NCI-H510A treated with DMSO at 0.1 percent for 48 hours (cell line): Measurements from ENCODE around the gene ORMDL3.
A peak's percentile ranks its signal among the peaks of the same experiment; 100 is the strongest.

Source experiments
- DNase-seq: peaks from one replicate; lab custom pipeline; 2025; lab: John Stamatoyannopoulos, UW

The ORMDL3 gene, protein sequence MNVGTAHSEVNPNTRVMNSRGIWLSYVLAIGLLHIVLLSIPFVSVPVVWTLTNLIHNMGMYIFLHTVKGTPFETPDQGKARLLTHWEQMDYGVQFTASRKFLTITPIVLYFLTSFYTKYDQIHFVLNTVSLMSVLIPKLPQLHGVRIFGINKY

GRCh38 chr17:39927101-39927928 is at the start of gene ORMDL3, which contains the start of gene LRRC3C:
Gene ORMDL3, minus strand, starts transcription at chr17:39927601. Its CDS starts 3,398 bp downstream, at chr17:39924203.
Gene LRRC3C, plus strand, starts transcription at chr17:39927732. Its CDS starts 13,792 bp downstream, at chr17:39941524.
- peak; percentile 89 for DNase-seq

GRCh38 chr17:39975801-39976200 is 48.4 kb upstream of the ORMDL3 start:
- DNase-seq, result no peak

DNA sequence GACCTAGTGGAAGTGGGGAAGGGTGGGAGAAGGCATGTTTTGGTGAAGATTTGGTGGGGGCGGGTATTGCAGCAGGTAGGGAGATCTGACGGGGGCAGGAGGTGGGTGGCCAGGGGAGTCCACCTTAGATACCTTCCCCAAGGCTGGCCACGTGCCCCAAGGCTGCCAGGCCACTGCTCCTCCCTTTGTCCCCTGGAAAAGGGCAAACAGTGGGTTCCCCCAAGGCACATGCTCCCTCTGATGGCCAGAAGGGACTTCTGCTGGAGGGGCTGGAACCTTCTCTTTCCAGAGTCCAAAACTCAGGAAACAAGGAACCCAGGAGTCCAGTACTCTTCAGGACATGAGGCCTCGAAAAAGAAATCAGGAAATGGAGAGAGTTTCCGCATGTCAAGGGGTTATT is 47.0 kb upstream of the ORMDL3 start:
- DNase-seq, result no peak

GRCh38 chr17:39973496-39973895 is 46.1 kb upstream of the ORMDL3 start:
- no peak for DNase-seq

DNA sequence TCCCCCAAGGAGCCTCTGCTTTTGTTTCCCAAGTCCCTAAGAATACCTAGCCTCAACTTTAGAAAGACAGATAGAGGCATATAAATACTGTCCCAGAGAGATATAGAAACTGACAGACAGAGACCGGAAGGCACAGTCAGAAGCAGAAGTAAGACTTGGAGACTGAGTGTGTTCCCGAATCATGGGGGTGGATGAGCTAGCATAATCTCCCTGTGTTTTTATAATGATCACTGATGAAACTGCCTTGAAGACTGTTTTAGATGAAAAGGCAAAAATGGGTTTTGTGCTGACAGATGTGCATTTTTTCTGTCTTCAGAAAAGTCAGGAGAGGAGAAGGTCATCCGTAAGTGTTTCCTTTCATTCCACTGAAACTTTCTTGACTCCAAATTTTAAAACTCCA is 44.9 kb upstream of the ORMDL3 start:
- DNase-seq, result no peak

GRCh38 chr17:39971076-39971603 is 43.7 kb upstream of the ORMDL3 start:
- DNase-seq, result no peak

DNA sequence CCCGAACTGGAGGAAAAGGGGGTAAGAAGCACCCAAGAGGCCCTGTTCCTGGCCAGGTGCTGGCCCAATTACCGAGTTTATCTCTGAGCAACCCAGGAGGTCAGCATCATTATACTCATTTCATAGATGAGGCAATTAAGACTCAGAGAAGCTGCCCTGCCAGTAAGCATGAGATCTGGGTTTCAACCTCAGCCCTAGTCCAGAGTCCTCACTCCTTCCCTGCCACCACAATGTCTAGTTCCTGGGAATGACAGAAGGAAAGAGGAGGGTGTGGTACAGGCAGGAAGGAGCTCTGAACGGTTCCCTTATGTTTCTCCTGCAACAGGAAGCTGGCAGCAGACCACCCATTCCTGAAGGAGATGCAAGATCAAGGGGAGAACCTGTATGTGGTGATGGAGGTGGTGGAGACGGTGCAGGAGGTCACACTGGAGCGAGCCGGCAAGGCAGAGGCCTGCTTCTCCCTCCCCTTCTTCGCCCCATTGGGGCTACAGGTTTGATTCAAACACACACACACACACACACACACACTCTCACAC is 42.8 kb upstream of the ORMDL3 start:
- DNase-seq, result no peak

DNA sequence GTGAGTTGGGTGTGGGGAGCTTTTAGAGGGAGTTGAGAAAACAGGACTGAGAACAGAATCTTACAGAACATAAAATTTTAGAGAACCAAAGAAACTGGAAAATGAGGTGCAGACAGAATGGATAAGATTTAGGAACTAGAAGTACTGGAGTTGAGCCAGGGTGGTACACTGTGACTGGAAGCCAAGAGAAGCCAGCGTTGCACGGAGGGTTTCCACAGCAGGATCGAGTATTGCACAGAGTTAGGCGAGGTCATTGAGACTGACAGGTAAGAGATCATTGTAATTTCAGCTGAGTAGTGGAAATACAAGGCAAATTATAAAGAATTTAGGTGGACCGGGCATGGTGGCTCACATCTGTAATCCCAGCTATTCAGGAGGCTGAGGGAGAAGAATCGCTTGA is 42.0 kb upstream of the ORMDL3 start:
- no peak for DNase-seq

DNA sequence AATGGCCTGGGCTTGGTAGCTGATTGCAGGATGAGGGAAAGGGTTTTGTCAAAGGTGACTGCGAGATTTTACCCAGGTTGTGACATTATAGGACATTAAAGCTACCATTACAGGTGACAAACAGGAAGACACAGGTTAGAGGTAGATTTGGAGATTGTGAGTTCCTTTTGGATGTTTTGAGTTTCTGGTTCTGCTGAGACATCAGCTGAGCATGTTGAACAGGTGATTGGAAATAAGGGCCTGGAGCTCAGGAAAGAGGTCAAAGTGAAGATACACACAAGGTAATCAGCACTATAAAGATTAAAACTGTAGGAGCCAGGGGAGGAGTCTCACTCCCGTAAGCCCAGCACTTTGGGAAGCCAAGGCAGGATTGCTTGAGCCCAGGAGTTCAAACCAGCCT is 41.4 kb upstream of the ORMDL3 start:
- no peak for DNase-seq

DNA sequence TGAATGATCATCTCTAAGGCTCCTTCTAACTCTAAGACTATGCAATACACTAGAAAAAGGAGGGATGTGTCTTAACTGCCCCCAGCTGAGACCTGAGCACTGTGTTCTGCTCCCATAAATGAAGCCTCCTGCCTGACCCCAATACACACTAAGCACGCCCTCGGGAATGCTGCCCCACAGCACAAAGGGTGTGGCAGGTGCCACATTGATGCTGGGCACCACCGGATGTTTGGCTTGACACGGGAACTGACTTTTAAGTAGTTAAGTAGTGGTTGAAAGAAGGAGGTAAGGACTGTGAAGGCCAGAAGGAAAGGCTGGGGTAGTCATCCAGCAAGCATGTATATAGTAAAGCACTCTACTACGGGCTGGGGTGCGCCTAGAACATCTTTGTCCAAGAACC is 39.4 kb upstream of the ORMDL3 start:
- DNase-seq, result peak; percentile 45

DNA sequence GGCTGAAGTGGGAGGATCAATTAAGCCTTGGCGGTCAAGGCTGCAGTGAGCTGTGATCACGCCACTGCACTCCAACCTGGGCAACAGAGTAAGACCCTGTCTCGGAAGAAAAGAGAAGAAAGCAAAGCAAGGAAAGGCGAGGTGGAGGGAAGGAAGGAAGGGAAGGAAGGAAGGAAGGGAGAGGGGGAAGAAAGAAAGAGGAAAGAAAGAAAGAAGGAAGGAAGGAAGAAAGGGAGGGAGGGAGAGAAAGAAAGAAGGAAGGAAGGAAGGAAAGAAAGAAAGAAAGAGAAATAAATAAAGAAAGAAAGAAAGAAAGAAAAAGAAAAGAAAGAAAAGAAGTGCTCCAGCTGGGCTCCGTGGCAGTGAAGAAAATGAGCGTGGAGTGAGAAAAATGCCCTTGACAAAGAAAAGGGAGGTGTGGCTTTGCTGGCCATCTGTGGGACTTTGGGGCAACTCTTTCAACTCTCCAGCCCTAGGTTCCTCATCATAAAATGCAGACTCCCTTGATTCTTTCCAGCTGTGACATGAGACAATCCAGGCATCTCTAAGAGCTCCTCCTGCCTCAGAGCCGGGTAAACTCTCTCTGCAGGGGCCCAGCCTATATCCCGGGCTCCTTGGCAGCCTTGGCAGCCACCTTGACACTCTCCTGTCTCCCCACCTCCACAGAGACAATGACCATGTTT is 37.8 kb upstream of the ORMDL3 start:
- no peak for DNase-seq

- DNase-seq, result peak; percentile 52
These were observed 36.4 kb upstream of the ORMDL3 start for GRCh38 chr17:39963829-39964228.

- peak; percentile 17 for DNase-seq
These were observed 35.3 kb upstream of the ORMDL3 start, which contains the start of gene GSDMA for GRCh38 chr17:39962642-39963220. Gene GSDMA, plus strand, starts transcription at chr17:39963004. Its CDS starts 2,684 bp downstream, at chr17:39965688.

GRCh38 chr17:39960524-39961041 is 33.2 kb upstream of the ORMDL3 start:
- no peak for DNase-seq

GRCh38 chr17:39955726-39956225 is 28.4 kb upstream of the ORMDL3 start:
- DNase-seq, result no peak

GRCh38 chr17:39954876-39955275 is 27.5 kb upstream of the ORMDL3 start:
- no peak for DNase-seq

DNA sequence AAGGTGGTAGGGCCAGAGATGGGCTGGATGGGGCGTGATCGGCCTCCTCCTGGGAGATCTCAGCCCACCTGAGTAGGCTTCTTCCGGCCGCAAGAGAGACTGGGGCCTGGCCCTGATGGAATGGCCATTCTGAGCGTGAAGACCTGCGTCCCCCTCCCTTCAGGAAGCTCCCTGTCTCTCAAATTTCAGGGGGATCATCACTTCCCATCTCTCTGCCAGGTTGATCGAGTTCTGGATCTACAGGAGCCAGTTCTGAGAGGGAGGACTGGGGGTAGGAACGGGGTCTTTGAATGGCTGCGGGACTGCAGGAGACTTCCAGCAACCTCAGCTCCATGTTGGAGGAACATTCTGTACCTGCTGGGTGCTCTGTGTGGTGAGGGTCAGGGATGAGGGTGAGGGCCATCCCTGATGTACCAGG is 26.1 kb upstream of the ORMDL3 start:
- DNase-seq, result no peak

DNA sequence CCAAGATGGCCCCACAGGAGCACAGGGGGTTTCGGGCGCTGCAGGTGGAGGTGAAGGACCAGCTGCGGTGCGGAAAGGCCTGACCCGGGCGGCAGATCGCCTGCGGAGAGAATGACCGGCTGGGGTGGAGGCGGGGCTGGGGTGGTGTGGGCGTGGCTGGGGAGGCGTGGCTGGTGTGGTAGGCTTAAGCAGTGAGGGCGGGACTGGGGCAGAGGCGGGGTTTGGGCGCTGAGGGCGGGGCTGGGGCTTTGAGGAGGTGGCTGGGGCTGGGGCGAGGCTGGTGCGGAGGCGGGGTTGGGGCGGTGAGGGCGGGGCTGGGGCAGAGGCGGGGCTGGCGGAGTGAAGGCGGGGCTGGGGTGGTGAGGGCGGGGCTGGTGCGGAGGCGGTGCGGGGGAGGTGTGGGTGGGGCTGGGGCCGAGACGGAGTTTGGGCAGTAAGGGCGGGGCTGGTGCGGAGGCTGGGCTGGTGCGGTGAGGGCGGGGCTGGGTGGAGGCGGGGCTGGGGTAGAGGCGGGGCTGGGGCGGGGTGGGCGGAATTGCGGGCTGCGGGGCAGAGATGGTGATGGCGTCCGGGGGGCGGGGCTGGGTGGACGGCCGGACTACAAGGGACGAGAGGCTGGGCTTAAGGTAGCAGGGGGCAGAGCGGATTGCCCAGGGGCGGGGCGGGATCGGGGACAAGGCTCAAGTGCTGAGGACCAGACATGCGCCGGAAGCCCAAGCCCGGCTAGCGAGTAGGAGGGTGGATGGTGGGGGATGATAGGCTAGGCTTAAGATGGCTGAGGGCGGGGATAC is 25.5 kb upstream of the ORMDL3 start:
- peak; percentile 97 for DNase-seq

DNA sequence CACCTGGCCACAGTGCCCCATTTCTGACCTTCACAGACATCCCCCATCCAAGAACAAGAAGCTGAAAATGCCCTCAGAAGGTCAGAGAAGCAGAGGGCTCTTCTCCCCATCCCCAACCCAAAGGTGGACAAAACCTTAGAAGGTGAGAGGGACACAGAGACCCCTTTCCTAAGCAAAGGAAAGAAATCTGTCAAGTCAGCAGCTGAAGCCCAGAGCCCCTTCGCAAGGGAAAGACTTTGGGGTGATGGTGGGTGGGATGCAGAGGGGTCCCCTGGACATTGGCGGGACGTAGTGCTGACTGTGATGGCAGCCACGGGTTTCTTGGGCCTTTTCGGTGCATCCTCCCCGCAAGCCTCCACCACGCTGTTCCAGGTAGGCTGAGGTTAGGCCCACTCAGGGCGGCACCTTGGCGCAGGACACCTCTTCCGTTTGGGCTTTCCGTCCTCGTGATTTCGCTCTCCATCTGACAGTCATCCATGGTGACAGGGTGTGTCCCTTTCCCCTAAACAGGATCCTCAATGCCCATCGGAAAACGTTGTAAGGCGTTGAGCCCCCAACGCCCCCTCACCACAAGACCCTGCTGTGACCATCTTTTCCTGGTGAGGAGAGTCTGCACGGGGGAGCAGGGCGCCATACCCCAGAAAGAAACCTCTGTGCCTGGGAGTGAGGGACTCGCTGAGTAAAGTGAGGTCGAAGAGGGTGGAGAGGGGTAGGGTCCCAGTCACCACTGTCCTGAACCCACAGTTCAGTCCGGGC is 24.7 kb upstream of the ORMDL3 start:
- no peak for DNase-seq

GRCh38 chr17:39950871-39951348 is 23.5 kb upstream of the ORMDL3 start:
- DNase-seq, result no peak
